Hematopoietic multipotent progenitor cell treated with erythropoietin and hydrocortisone succinate and interleukin-3 and kit ligand, for 15 days (in vitro differentiated cells): ENCODE results near the gene ZC3H12C.

Experiments
- DNase-seq: peaks from one replicate; pipeline ENCODE4 v3.0.0-alpha.2; 2015; ENCODE audit warnings: low spot score

Gene ZC3H12C

DNA sequence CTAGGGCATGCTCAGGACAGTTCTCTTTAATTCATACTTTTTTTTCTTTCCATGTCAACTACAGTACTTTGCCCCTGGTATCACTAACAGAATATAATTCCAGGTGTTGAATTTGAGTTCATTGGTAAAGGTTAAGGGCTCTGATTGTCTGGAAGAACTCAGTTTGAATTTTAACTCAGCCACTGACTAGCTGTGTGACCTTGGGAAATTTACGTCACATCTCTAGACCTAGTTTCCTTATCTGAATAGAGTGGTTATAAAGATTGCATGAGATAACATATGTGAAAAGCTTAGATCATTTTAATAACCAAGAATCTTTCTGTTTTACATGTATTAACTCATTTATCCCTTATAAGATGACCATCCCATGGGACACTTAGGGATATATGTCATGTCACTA, 15.8 kb upstream of the ZC3H12C start:
- no peak for DNase-seq

DNA sequence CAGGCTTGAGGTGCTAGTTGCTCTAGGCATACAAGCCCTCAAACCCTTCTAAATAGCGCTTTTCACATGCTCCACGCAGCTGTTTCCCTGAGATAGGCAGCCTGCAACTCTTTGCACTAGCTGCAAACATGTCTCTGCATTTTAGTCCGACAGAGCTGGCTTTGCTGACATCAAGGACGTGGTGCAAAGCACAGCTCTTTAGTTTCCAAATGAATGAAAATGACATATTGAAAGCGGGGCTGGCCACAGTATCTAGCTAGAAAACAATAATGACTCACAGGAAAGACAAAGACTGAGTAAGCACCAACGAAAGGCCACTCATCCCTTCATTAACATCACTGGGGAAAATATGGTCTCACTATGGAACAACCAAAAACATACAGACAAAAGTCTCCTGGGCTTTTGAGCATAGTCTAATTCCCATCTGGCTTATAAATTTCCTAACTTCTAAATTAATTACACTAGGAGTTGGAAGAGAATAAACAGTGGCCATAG, 15.3 kb upstream of the ZC3H12C start:
- no peak for DNase-seq

DNA sequence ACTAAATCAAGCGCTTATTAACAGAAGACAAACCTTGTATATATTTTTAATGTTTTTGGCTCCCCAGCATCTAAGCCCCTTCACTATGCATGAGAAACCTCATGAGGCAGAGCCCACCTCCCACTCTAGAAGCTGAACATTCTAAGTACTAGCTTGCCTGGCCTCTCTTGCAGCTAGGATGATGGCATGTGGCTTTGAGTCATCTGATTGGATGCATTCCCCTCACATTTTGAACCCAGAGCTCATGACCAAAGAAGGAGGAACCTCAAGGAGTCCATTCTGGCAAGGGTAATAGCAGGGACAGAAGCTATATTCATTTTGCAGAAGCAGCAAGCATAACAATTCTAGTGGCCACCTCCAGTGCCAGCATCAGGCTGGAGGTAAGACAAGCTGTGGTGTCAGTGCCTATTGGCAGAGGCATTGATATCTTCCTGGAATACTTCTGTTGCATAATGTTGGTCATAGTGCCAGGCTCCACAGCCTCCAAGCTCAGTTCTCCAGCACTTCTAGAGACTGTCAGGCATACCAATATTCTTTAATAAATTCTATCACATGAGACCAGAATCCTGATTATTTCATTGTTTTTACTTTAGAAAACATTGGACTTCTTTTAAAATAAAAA, 14.2 kb upstream of the ZC3H12C start:
- no peak for DNase-seq

DNA sequence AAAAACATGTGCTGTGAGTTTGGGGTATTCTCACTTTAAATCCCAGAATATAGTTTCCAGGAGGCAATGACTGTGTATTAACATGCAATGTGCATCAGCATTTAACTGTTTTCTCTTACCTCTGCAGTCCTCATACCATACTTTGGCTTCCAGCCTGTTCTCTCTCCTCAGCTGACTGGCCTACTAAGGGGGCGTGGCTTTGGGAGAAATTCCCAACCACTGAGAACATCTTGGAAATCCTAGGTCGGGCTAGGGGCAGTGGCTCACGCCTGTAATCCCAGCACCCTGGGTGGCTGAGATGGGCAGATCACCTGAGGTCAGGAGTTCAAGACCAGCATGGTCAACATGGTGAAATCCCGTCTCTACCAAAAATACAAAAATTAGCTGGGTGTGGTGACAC, 13.5 kb upstream of the ZC3H12C start:
- DNase-seq: no peak

DNA sequence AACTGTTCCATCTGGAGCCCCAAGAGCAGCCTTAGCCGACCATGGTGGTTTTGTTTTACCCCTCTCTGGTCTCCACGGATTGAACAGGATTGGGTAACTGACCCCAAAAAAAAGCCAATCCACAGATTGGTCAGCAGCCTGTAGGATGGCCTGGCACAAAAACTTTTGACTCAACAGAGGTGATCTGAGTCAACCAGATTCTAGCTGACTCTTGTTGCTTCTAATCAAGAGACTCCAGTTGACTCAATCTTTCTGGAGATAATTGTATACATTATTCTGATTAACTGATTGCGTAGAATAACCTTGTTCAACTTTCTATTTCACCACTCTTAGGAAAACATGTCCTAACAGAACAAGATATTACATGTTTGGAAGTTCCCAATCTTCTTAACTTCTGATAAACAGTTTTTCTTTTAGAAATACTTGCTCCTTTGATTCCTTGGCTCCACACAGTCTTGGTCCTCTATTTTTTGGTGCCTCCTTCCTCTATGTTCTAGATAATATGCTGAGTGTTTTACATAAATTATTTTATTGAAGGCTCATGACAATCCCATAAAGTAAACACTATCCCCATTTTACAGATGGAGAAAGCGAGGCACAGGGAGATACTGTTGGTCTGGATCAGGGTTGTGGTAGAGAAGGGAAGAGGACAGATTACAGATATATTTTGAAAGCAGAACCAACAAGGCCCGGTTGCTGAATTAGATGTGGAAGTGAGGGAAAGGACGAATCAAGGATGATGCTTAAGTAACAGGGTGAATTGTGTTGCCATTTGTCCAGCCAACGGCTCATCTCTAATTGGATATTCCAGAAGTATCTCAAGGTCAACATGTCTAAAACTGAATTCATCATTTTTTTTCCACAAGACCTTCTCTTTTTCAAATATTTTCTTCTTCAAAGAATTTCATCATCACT, 11.5 kb upstream of the ZC3H12C start:
- DNase-seq: no peak

DNA sequence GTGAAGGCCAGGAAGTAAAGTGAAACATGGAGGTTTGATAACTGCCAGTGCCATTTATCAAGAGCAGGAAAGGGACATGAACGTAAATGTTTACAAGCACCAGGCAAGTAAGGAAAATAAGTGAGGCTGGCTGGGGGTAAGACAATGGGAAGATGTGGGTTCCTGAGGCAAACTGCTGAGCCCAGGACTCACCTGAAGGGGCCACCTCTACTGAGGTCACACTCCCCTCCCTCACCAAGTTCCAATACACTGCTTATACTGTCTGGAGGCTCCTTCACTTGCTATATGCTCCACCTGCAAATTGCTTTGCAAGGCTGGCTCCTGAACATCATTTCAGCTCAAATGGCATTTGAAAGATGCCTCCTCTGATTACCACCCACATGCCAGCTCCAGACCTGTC, 10.3 kb upstream of the ZC3H12C start:
- DNase-seq: no peak

DNA sequence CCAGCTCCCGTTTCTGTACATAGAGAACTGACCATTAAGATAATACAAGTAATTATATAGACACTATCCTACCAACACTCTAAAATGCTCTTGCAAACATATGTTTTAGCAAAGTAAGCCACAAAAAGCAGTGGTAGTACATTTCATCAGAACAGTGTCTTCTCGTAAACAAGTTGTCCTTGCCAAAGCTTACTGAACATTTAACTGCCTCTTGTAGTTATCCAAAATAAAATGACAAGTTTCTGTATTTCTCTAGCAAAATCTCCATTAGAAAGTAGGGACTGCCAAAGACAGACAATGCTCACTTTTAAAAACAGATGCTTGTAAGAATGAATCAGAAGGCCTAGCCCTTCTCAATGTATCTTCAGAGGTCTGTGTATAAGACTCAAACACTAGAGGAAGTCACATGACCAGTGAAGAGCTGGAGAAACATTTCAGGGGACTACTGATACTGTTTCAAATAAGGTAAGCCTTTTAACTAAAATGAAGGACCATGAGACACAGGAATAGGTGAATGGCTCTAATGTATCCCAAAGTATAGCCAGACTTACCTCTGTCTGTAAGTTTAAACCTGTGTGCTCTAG, 7.8 kb upstream of the ZC3H12C start:
- no peak for DNase-seq

DNA sequence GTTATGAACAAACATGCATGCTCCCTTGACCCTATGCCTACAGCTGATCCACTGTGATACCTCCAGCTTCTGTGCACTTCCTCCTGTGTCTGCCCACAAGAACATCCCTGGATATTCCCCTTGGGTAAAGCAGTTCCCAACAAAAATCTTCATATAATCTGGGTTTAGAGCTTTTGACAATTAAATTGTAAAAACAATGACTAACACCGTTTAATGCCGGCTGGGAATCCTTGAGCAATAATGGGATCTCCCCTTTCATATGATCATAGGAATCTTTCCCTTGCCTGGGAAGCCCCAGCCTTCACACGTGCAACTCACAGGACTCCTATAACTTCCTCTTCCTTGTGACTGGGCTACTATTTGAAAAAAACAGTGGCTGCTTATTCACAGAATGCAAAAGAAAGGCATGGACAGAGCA, 6.3 kb upstream of the ZC3H12C start:
- DNase-seq: no peak

DNA sequence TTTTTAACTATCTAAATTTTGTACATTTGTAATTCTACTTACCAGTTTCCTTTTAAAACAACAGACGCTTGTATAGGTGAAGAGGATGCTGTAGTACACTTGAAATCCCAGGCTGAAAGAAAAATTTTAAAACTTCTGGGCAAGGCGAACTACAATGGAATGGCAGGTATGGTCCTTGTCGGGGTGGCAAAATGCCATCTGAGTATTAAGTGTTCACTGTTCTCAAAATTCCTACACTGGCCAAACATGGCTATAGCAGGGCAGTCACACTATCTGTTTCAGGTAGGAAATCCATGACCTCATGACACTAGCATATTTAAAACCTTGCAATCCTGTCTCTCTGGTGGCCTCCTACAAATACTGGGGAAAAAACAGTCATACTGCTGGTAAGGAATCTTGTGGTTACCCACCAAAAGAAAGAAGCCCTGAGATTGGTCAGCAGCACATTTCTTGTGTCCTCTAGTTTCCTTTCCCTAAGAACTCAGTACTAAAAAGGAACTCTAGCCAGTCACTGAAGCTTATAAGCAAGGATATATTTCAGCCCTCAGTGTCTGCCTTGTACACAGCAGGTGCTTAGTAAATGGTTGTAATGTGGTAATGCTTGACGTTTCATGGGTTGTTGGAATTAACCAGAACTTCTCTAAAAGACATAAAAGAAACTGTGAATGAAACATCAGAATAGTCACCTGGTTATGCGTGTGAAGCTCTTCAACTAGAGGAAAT, 5.2 kb upstream of the ZC3H12C start:
- DNase-seq: no peak

DNA sequence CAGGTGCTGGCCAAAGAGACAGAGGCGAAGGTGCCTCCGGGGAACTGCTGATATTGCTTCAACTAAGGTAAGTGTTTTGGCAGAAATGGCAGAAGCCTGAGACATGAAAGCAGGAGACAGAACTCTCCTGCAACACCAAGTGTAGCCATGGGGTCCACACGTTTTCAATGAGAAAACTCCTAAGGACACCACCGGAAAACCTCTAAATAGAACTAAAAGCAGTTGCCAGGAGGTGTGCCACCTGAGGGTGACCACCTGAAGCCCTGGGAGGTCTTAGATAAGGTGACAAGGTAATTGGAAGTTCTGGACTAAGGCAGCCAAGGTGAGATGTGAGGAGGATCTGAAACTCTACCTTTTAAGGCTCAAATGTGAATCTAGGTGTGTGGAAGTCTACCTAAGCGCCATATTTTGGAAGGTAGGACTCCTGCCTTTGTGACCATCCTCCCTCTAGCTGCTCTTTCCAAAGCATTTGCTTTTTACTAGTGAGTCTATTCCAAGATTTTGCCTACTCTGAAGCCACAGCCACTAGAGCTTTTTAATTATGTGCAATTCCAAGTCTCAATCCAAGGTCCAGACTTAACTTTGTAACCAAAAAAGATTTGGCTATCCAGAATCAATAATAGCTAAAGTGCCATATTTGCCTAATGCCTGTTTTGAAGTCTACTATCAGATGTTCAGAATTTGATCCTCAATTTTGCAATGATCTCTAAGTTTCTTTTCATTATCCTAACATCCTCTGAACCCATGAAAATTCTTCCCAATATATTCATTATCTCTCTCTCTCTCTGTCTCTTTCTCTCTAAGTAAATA, 4.5 kb upstream of the ZC3H12C start:
- DNase-seq: no peak

DNA sequence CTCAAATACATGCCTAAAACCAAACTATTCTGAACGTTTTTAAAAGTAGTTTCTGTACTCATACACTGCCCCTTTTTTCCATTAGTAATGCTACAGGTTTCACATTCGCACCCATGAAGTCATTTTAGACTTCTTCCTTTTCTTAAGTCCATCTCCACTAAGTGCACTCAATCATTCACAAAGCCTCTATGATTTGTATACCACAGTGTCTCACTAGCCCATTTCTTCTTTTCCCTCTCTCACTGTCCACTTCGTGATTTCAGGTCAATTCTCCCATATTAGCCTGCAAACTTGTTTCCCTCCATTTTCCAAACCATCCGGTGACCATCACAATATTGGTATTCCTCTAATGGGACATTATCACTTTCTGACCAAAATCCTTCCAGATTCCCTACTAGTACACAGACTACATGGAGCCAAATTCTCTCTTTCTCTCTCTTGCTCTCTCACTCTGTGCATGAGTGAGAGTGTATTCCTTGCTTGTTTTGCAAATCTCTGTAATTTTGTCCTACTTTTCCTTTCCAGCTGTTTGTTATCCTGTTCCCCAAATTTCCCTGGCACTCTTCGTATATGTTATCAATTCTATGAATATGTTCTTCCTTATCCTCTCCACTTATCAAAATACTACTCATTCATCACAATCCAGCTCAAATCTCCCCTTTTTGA, 3.4 kb upstream of the ZC3H12C start:
- DNase-seq: no peak

DNA sequence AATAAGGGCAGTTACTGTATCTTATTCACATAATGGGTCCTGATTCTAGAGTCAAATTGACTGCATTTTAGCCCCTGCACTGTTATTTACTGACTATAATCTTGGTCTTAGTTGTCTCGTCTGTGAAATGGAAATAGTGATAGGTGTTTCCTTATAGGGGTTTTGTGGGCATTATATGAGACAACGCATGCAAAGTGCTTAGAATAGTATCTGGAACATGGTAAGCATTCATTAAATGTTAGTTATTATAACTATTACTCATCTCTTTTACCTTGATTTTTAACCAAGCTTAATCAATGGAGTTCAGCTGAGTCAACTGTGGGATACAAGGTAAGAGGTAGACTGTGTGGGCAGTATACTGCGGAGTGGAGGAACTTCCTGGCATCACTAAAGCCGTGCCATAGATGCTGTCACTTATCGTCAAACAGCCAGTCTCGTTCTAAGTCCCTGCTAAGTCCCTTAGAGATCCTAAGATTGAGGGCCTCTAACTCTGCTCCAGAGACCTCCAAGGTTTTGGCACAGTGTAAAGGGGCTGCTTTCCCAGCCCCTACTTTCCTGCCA, 2.6 kb upstream of the ZC3H12C start:
- no peak for DNase-seq

DNA sequence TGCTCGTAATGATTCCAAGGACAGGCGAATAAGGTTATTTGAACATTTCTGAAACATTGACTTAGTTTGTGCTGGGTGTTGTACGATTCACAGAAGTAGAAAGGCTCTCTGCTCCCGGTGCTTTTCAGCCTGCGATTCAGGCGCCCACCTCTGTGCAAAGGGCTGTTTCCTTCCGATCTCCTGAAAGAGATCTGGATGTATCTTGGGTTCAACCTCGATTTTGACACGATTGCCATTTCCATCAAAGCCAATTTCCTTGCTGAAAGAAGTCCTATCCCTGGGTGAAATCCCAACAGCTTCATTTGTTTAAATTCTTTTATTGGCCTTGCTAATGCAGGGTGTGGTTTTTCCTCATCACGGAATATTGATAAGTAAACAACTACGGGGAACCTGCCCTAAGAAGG, 1.1 kb upstream of the ZC3H12C start:
- no peak for DNase-seq

DNA sequence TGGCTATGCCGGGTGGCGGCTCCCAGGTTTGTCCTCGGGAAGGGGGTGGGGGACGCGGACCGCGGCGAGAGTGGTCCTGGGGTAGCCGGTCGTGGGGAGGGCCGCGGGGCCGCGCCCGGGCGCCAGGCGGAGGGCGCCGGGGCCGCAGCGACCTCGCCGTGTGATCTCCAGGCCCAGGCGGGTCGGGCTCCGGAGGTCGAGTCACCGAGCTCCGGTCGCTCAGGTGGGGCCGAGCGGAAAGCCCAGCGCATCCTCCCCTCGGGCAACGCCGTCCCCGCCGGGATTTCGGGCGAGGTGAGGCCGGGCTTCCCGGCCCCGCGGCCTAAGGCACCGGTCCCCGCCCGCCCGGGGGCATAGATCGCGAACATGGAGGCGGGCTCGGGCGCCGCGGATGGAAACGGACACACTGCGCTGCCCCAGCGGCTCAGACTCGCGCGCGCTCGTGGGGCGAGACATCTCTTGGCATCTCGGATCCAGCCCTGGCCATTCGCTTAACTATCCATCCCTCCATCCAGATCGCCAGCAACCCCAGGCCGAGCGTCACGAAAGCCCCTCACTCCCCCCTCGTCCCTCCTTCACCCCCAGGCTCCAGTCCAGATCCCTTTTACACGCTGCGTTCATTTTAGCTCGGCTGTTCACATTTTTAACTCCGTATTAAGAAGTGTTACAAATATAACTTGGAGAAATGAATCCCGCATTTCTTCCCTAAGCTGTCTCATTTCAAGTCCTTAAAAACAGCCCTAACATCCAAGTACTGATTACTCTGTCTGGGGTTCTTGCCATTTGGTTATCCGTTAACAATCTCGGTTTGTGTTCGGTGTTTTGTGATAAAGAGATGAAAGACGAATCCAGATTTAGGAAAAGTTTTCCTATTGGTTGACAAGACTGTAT, 460 bp downstream of the ZC3H12C start:
- no peak for DNase-seq

DNA sequence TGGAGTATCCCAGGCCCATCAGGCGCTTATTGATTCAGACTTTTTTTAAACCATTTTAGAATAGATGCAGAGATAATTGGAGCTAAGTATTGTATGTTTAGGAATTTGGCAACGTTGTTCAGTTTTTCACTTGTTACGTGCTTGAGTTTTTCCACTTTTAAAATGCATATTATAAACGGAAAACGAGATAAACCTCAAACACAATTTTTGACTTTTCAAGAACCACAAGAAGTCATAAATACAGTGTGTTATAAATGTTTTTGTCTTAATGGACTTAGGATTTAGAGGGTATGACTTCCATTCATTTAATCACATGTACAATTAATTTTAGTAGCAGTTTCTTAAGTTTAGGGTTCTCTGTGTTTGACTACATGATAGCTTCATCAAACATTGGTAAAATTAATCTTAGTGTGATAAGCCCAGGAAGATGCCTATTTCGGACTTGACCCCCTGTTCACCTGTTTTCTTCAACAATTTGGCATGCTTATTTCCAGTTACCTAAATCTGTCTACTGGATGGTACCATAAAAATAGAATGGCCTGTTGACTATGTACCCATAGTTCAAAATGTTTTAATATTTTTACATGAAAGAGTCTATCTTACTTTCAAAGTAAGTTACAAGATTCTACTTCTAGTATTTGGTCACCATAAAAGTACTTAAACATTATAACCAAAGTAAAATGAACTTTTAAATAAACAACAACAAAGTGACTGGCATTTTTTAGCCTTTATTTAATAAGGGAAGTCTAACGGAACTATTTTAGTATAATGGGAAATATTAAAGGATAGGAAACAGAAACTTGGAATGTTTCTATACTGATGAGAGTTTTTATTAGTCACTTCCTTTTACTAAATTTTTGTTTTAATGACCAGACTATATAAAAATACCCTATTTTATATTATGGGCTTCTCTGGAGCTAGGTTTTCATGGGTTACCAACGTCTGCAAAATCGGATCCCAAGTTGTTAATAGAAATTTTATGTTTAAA, 1.4 kb downstream of the ZC3H12C start:
- DNase-seq: no peak

DNA sequence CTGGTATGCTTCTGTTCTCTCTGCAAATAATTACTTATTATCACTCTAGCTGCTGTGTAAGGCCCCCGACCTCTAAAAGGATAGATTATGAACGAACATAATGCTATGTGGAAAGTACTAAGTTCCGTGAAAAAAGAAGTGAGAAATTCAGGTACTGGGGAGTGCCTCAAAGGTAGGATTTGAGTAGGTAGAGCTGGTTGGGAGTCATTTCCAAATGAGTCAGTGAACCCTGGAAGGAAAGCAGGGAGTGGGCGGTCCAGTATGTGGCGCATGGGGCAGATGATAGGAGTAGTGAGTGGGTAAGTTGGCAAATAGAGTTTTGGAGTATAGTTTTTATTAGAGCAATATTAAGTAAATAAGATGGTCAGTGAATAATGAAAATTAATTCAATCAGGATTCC, 2.4 kb downstream of the ZC3H12C start:
- DNase-seq: no peak

DNA sequence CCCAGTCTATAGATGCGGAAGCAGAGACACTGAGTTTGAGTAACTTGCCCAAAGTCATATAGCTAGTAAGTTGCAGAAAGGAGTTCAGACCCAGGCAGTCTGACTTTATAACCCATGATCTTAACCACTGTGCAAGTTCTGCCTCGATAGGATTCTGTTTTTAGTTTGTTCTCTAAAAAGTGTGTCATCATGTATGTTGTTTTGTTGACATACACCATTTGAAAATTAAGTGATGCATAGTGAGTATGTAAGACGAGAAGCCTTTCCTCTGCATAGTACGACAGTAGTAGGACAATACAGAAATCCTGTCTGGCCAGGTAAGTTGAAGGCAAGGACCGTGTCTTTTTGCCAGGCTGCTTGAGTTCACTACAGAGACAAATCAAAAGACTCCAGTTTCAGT, 3.3 kb downstream of the ZC3H12C start:
- no peak for DNase-seq

DNA sequence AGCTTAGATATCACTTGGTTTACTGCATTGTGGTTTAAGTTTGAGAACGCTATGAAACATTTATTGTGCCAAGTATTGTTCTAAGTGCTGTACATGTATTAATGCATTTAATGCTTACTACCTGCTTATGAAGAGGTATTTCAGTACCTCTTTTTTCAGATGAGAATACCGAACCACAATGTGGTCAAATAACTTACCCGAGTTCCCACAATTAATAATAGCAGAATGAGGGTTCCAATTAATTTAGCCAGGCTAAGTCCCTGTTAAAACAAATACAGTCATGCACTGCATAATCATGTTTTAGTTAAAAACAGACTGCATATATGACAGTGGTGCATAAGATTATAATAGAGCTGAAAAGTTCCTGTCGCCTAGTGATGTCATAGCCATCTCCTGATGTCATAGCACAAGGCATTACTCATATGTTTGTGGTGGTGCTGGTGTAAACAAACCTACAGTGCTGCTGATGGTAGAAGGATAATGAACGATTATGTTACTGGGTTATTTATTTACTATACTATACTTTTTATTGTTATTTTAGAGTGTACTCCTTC, 4.3 kb downstream of the ZC3H12C start:
- DNase-seq: no peak
